ENCODE results near the gene SOS2.

DNA sequence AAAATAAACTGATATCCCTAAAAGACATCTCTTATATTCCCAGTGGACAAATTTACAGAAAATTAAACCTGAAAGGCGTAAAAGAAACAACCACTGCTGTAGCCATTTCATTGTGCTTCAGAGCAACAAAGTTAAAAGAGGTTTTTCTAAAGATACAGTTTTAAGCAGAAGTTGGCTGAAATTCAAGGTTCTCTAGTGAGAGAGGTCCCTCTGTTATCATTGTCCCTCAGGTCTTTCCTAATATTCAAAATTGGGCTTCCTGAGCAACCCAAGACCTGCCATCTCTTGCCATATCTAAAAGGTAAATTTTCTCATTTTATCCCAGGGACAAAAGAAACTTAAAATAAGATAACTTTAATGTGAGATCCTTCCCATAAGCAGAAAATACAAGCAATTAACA lies 10.7 kb upstream of the SOS2 start:
- TF ChIP-seq, protein P1, sequence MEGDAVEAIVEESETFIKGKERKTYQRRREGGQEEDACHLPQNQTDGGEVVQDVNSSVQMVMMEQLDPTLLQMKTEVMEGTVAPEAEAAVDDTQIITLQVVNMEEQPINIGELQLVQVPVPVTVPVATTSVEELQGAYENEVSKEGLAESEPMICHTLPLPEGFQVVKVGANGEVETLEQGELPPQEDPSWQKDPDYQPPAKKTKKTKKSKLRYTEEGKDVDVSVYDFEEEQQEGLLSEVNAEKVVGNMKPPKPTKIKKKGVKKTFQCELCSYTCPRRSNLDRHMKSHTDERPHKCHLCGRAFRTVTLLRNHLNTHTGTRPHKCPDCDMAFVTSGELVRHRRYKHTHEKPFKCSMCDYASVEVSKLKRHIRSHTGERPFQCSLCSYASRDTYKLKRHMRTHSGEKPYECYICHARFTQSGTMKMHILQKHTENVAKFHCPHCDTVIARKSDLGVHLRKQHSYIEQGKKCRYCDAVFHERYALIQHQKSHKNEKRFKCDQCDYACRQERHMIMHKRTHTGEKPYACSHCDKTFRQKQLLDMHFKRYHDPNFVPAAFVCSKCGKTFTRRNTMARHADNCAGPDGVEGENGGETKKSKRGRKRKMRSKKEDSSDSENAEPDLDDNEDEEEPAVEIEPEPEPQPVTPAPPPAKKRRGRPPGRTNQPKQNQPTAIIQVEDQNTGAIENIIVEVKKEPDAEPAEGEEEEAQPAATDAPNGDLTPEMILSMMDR (IDR thresholded peaks at IDR 0.05), result no peak
- TF ChIP-seq POLR2A (IDR thresholded peaks at IDR 0.05) (no peak), POLR2AphosphoS5 (IDR thresholded peaks at IDR 0.05) (no peak)
